ENCODE results near the gene KLHL15.
A peak's percentile ranks its signal among the peaks of the same experiment; 100 is the strongest.

KLHL15 gene

DNA sequence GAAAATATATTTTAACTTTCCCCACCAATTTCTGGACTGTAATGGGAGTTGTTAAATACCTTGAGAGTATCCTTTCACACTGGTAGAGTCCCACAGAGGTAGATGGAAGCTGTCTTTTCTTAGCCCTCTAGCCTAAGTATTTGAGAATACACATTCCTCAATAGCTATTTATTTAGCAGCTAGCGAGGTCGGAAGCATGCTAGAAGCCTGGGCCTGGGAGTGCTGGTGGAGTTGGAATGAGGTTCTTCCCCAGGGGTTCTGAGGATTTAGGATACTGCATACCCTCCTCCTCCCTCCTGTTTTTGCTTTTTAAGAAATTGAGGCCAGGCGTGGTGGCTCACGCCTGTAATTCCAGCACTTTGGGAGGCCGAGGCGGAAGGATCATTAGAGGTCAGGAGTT is 999 bp upstream of the KLHL15 start:
- H3K27me3 ChIP-seq (ENCODE audit: control insufficient read depth, insufficient read depth, low read length), result peaks cover 61% of the 10 kb centered on the region

GRCh38 chrX:24026432-24026831 is 554 bp downstream of the KLHL15 start:
- Histone ChIP-seq H3K36me3 (ENCODE audit: control insufficient read depth, insufficient read depth, low read length) (0 out of 2 replicates have a peak, but pooled peaks cover 3% of the 10 kb centered on the region), H3K27me3 (ENCODE audit: control insufficient read depth, insufficient read depth, low read length) (peaks cover 57% of the 10 kb centered on the region), H3K9me3 (ENCODE audit: control insufficient read depth, insufficient read depth, low read length) (no peaks in the 10 kb centered on the region), H3K4me1 (ENCODE audit: control insufficient read depth, insufficient read depth, low read length) (peaks cover 7% of the 10 kb centered on the region), H3K4me3 (ENCODE audit: low read depth, low read length) (peak overlapping the region; percentile 95), H3K27ac (ENCODE audit: low read depth, low read length) (peak overlapping the region; percentile 92), H3K9ac (ENCODE audit: low read depth, low read length) (peak overlapping the region; percentile 84)

More for the DNA sequence above, 999 bp upstream of the KLHL15 start:
- Histone ChIP-seq H3K4me1 (ENCODE audit: control insufficient read depth, insufficient read depth, low read length) (peaks cover 7% of the 10 kb centered on the region), H3K27ac (ENCODE audit: low read depth, low read length) (no peak overlapping the region), H3K4me3 (ENCODE audit: low read depth, low read length) (no peak overlapping the region), H3K36me3 (ENCODE audit: control insufficient read depth, insufficient read depth, low read length) (no peaks in the 10 kb centered on the region), H3K9me3 (ENCODE audit: control insufficient read depth, insufficient read depth, low read length) (no peaks in the 10 kb centered on the region), H3K9ac (ENCODE audit: low read depth, low read length) (no peak overlapping the region)

DNA sequence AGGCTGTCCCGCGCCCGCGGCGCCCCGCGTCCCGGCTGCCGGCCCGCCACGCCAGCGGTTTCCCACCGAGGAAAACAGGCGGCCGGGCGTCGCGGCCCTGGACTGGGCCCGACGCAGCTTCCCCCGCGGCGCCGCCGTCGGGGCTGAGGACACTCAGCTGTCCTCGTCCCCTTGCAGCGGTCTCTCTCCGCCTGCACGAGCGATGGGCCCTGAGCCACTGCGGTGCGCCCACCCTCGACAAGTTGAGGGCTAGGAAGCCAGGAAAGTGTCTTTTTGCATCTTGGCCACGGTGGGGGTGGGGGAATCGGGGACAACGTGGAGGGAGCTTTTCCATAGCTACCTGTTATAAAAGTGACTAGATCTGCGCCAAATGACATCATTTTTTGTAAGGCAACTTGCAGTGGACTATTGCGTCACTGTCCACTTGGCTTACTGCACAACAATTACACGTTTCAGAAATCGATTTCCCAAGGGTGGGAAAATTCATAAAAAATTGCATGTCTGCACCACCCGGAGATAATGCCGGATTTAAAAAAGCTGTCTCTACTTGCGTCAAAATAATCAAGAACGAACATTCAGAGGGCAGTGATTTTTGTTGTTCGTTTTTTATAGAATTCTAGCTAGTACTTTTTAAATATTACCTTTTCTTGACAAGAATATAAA is 1.1 kb downstream of the KLHL15 start:
- H3K9ac ChIP-seq (ENCODE audit: low read depth, low read length), result peak overlapping the region; percentile 84
- H3K27me3 ChIP-seq (ENCODE audit: control insufficient read depth, insufficient read depth, low read length), result peaks cover 52% of the 10 kb centered on the region
- H3K27ac ChIP-seq (ENCODE audit: low read depth, low read length), result peak overlapping the region; percentile 92
- peaks cover 7% of the 10 kb centered on the region for H3K4me1 ChIP-seq (ENCODE audit: control insufficient read depth, insufficient read depth, low read length)
- H3K9me3 ChIP-seq (ENCODE audit: control insufficient read depth, insufficient read depth, low read length), result no peaks in the 10 kb centered on the region
- H3K4me3 ChIP-seq (ENCODE audit: low read depth, low read length), result peak overlapping the region; percentile 95
- H3K36me3 ChIP-seq (ENCODE audit: control insufficient read depth, insufficient read depth, low read length), result 0 out of 2 replicates have a peak, but pooled peaks cover 3% of the 10 kb centered on the region

- Histone ChIP-seq H3K9me3 (ENCODE audit: control insufficient read depth, insufficient read depth, low read length) (no peaks in the 10 kb centered on the region), H3K36me3 (ENCODE audit: control insufficient read depth, insufficient read depth, low read length) (0 out of 2 replicates have a peak, but pooled peaks cover 3% of the 10 kb centered on the region), H3K9ac (ENCODE audit: low read depth, low read length) (peak overlapping the region; percentile 84), H3K27ac (ENCODE audit: low read depth, low read length) (peak overlapping the region; percentile 92), H3K27me3 (ENCODE audit: control insufficient read depth, insufficient read depth, low read length) (peaks cover 44% of the 10 kb centered on the region), H3K4me1 (ENCODE audit: control insufficient read depth, insufficient read depth, low read length) (peaks cover 7% of the 10 kb centered on the region), H3K4me3 (ENCODE audit: low read depth, low read length) (peak overlapping the region; percentile 95)
Observed at GRCh38 chrX:24024819-24025740, 1.9 kb downstream of the KLHL15 start.

- Histone ChIP-seq H3K27ac (ENCODE audit: low read depth, low read length) (peak overlapping the region; percentile 25), H3K9me3 (ENCODE audit: control insufficient read depth, insufficient read depth, low read length) (no peaks in the 10 kb centered on the region), H3K9ac (ENCODE audit: low read depth, low read length) (peak overlapping the region; percentile 78), H3K27me3 (ENCODE audit: control insufficient read depth, insufficient read depth, low read length) (peaks cover 34% of the 10 kb centered on the region), H3K4me3 (ENCODE audit: low read depth, low read length) (peak overlapping the region; percentile 95), H3K4me1 (ENCODE audit: control insufficient read depth, insufficient read depth, low read length) (peaks cover 7% of the 10 kb centered on the region), H3K36me3 (ENCODE audit: control insufficient read depth, insufficient read depth, low read length) (0 out of 2 replicates have a peak, but pooled peaks cover 3% of the 10 kb centered on the region)
Observed at GRCh38 chrX:24023972-24024669, 2.9 kb downstream of the KLHL15 start.

GRCh38 chrX:24023544-24023943 is 3.4 kb downstream of the KLHL15 start:
- Histone ChIP-seq H3K36me3 (ENCODE audit: control insufficient read depth, insufficient read depth, low read length) (0 out of 2 replicates have a peak, but pooled peaks cover 3% of the 10 kb centered on the region), H3K4me1 (ENCODE audit: control insufficient read depth, insufficient read depth, low read length) (peaks cover 7% of the 10 kb centered on the region), H3K27me3 (ENCODE audit: control insufficient read depth, insufficient read depth, low read length) (peaks cover 28% of the 10 kb centered on the region), H3K27ac (ENCODE audit: low read depth, low read length) (no peak overlapping the region), H3K4me3 (ENCODE audit: low read depth, low read length) (peak overlapping the region; percentile 95), H3K9me3 (ENCODE audit: control insufficient read depth, insufficient read depth, low read length) (no peaks in the 10 kb centered on the region), H3K9ac (ENCODE audit: low read depth, low read length) (0 out of 2 replicates have a peak overlapping the region, but pooled peaks have one; percentile 78)

- H3K27ac ChIP-seq (ENCODE audit: low read depth, low read length), result no peak overlapping the region
- H3K4me3 ChIP-seq (ENCODE audit: low read depth, low read length), result no peak overlapping the region
- no peaks in the 10 kb centered on the region for H3K9me3 ChIP-seq (ENCODE audit: control insufficient read depth, insufficient read depth, low read length)
- H3K27me3 ChIP-seq (ENCODE audit: control insufficient read depth, insufficient read depth, low read length), result peaks cover 5% of the 10 kb centered on the region
- no peak overlapping the region for H3K9ac ChIP-seq (ENCODE audit: low read depth, low read length)
- H3K4me1 ChIP-seq (ENCODE audit: control insufficient read depth, insufficient read depth, low read length), result no peaks in the 10 kb centered on the region; the same call in 1 of the 2 replicates
- 0 out of 2 replicates have a peak, but pooled peaks cover 4% of the 10 kb centered on the region for H3K36me3 ChIP-seq (ENCODE audit: control insufficient read depth, insufficient read depth, low read length)
Observed at GRCh38 chrX:24020306-24020876, 6.6 kb downstream of the KLHL15 start.

GRCh38 chrX:24019448-24019847 is 7.5 kb downstream of the KLHL15 start:
- Histone ChIP-seq H3K4me3 (ENCODE audit: low read depth, low read length) (no peak overlapping the region), H3K4me1 (ENCODE audit: control insufficient read depth, insufficient read depth, low read length) (no peaks in the 10 kb centered on the region; the same call in 1 of the 2 replicates), H3K36me3 (ENCODE audit: control insufficient read depth, insufficient read depth, low read length) (0 out of 2 replicates have a peak, but pooled peaks cover 7% of the 10 kb centered on the region), H3K9ac (ENCODE audit: low read depth, low read length) (no peak overlapping the region), H3K9me3 (ENCODE audit: control insufficient read depth, insufficient read depth, low read length) (no peaks in the 10 kb centered on the region), H3K27ac (ENCODE audit: low read depth, low read length) (no peak overlapping the region), H3K27me3 (ENCODE audit: control insufficient read depth, insufficient read depth, low read length) (peaks cover 4% of the 10 kb centered on the region)

GRCh38 chrX:24018809-24019208 is 8.2 kb downstream of the KLHL15 start:
- Histone ChIP-seq H3K27ac (ENCODE audit: low read depth, low read length) (no peak overlapping the region), H3K27me3 (ENCODE audit: control insufficient read depth, insufficient read depth, low read length) (no peaks in the 10 kb centered on the region; the same call in 1 of the 2 replicates), H3K4me1 (ENCODE audit: control insufficient read depth, insufficient read depth, low read length) (no peaks in the 10 kb centered on the region; the same call in 1 of the 2 replicates), H3K4me3 (ENCODE audit: low read depth, low read length) (no peak overlapping the region), H3K9ac (ENCODE audit: low read depth, low read length) (no peak overlapping the region), H3K9me3 (ENCODE audit: control insufficient read depth, insufficient read depth, low read length) (no peaks in the 10 kb centered on the region), H3K36me3 (ENCODE audit: control insufficient read depth, insufficient read depth, low read length) (0 out of 2 replicates have a peak, but pooled peaks cover 7% of the 10 kb centered on the region)

- H3K9ac ChIP-seq (ENCODE audit: low read depth, low read length), result no peak overlapping the region
- no peak overlapping the region for H3K27ac ChIP-seq (ENCODE audit: low read depth, low read length)
- no peak overlapping the region for H3K4me3 ChIP-seq (ENCODE audit: low read depth, low read length)
- H3K9me3 ChIP-seq (ENCODE audit: control insufficient read depth, insufficient read depth, low read length), result no peaks in the 10 kb centered on the region
- H3K4me1 ChIP-seq (ENCODE audit: control insufficient read depth, insufficient read depth, low read length), result no peaks in the 10 kb centered on the region
- 0 out of 2 replicates have a peak, but pooled peaks cover 7% of the 10 kb centered on the region for H3K36me3 ChIP-seq (ENCODE audit: control insufficient read depth, insufficient read depth, low read length)
- H3K27me3 ChIP-seq (ENCODE audit: control insufficient read depth, insufficient read depth, low read length), result no peaks in the 10 kb centered on the region; the same call in 1 of the 2 replicates
Observed at GRCh38 chrX:24017674-24018073, 9.3 kb downstream of the KLHL15 start.
